ENCODE results near the gene ANAPC13. TPM values are rescaled to one million over a fixed set of nuclear protein-coding genes. Genes with fewer than 3 reads are reported as not detected.

ANAPC13 gene
- total RNA-seq, 2 donors from 2014 or later = 40.2 to 83.2 TPM

GRCh38 chr3:134446800-134447199, 39.0 kb downstream of the ANAPC13 start:
- no peak overlapping the region for H3K27ac ChIP-seq
- WGBS = 64% methylated on average over 3 of the region's 3 CpGs
- intact Hi-C loops (cut with DNase I) = no loop called here
- H3K27me3 ChIP-seq (replicated peaks; ENCODE audit: insufficient read depth) = no peaks in the 10 kb centered on the region
- no peaks in the 10 kb centered on the region for H3K36me3 ChIP-seq
- DNase-seq (ENCODE audit: low spot score) = no peak
- no peak overlapping the region for H3K4me3 ChIP-seq
- no peaks in the 10 kb centered on the region for H3K4me1 ChIP-seq (replicated peaks)
- no peaks in the 10 kb centered on the region for H3K9me3 ChIP-seq
- no peak for TF ChIP-seq POLR2A (IDR thresholded peaks at IDR 0.05)
- TF ChIP-seq POLR2AphosphoS5 (IDR thresholded peaks at IDR 0.05) = no peak
- TF ChIP-seq CTCF (IDR thresholded peaks at IDR 0.05) = no peak

GRCh38 chr3:134445636-134446035, 40.1 kb downstream of the ANAPC13 start:
- WGBS = 5% methylated on average over 1 of the region's 1 CpG
- no peaks in the 10 kb centered on the region for H3K4me1 ChIP-seq (replicated peaks)
- no peak overlapping the region for H3K4me3 ChIP-seq
- H3K9me3 ChIP-seq = no peaks in the 10 kb centered on the region
- H3K36me3 ChIP-seq = no peaks in the 10 kb centered on the region
- H3K27me3 ChIP-seq (replicated peaks; ENCODE audit: insufficient read depth) = no peaks in the 10 kb centered on the region
- TF ChIP-seq CTCF (IDR thresholded peaks at IDR 0.05) (no peak), POLR2AphosphoS5 (IDR thresholded peaks at IDR 0.05) (peak; percentile 18)
- DNase-seq (ENCODE audit: low spot score) = no peak
- no peak overlapping the region for H3K27ac ChIP-seq
- intact Hi-C loops (cut with DNase I) = no loop called here

- Histone ChIP-seq H3K36me3 (no peaks in the 10 kb centered on the region), H3K27me3 (replicated peaks; ENCODE audit: insufficient read depth) (no peaks in the 10 kb centered on the region), H3K4me3 (no peak overlapping the region), H3K9me3 (no peaks in the 10 kb centered on the region), H3K27ac (no peak overlapping the region), H3K4me1 (replicated peaks) (no peaks in the 10 kb centered on the region)
- WGBS = 31% methylated on average over 1 of the region's 1 CpG
- TF ChIP-seq POLR2AphosphoS5 (IDR thresholded peaks at IDR 0.05) (no peak), POLR2A (IDR thresholded peaks at IDR 0.05) (no peak), CTCF (IDR thresholded peaks at IDR 0.05) (no peak)
- intact Hi-C loops (cut with DNase I) = no loop called here
- no peak for DNase-seq (ENCODE audit: low spot score)
Measured at GRCh38 chr3:134445095-134445494, 40.7 kb downstream of the ANAPC13 start.

- intact Hi-C loops (cut with DNase I) = no loop called here
- no peak overlapping the region for H3K27ac ChIP-seq
Measured at GRCh38 chr3:134441821-134442220, 44.0 kb downstream of the ANAPC13 start.

More at GRCh38 chr3:134441821-134442220, 44.0 kb downstream of the ANAPC13 start:
- H3K4me1 ChIP-seq (replicated peaks) = no peaks in the 10 kb centered on the region
- WGBS = 83% methylated on average over 2 of the region's 2 CpGs
- no peak for TF ChIP-seq POLR2AphosphoS5 (IDR thresholded peaks at IDR 0.05)
- TF ChIP-seq POLR2A (IDR thresholded peaks at IDR 0.05) = no peak
- no peak for TF ChIP-seq CTCF (IDR thresholded peaks at IDR 0.05)
- H3K4me3 ChIP-seq = no peak overlapping the region
- no peaks in the 10 kb centered on the region for H3K9me3 ChIP-seq
- DNase-seq (ENCODE audit: low spot score) = no peak
- no peaks in the 10 kb centered on the region for H3K36me3 ChIP-seq
- no peaks in the 10 kb centered on the region for H3K27me3 ChIP-seq (replicated peaks; ENCODE audit: insufficient read depth)

Data from prostate gland (tissue), 2 donors.